WERI-Rb-1 (cell line): ENCODE results near the gene SMIM5.
"Not testable (repeated sequence)": the region's sequence is repeated elsewhere in the genome, so short reads cannot be mapped to it uniquely, and the experiment has no call there.

Source experiments
- DNase-seq: peaks from one replicate; pipeline ENCODE4 v3.0.0-alpha.2; 2020
- H3K27ac ChIP-seq: fragments of 250-450 bp; sonication (Bioruptor Pico); 2 replicates; pipeline ENCODE4 v1.5.1; 2020; ENCODE audit warnings: mild to moderate bottlenecking, moderate library complexity
- H3K27me3 ChIP-seq: fragments of 250-450 bp; sonication (Bioruptor Pico); 2 replicates; pipeline ENCODE4 v1.5.1; 2021; ENCODE audit warnings: mild to moderate bottlenecking, low read depth, moderate library complexity; ENCODE audit not compliant: insufficient read depth, severe bottlenecking
- H3K36me3 ChIP-seq: fragments of 250-450 bp; sonication (Bioruptor Pico); 2 replicates; pipeline ENCODE4 v1.5.1; 2020; ENCODE audit warnings: mild to moderate bottlenecking, moderate library complexity
- H3K4me3 ChIP-seq: 2 replicates; pipeline ENCODE4 v1.5.1; 2011; ENCODE audit warnings: low read depth, mild to moderate bottlenecking, control low read depth, low read length
- H3K9me3 ChIP-seq: fragments of 250-450 bp; sonication (Bioruptor Pico); 2 replicates; pipeline ENCODE4 v1.5.1; 2021; ENCODE audit warnings: mild to moderate bottlenecking, moderate library complexity; ENCODE audit not compliant: severe bottlenecking
- CTCF ChIP-seq: IDR thresholded peaks from 2 replicates; pipeline ENCODE4 v1.5.1; 2011; ENCODE audit warnings: low read depth, mild to moderate bottlenecking, control low read depth, inconsistent platforms, low read length

SMIM5 gene

GRCh38 chr17:75589919-75590303 is 43.3 kb upstream of the SMIM5 start:
- TF ChIP-seq CTCF = no peak
- H3K27me3 ChIP-seq = no peaks in the 10 kb centered on the region
- no peaks in the 10 kb centered on the region for H3K36me3 ChIP-seq
- H3K9me3 ChIP-seq = no peaks in the 10 kb centered on the region
- no peak for DNase-seq
- peak overlapping the region; percentile 59 for H3K4me3 ChIP-seq
- H3K27ac ChIP-seq = peak overlapping the region; percentile 77

DNA sequence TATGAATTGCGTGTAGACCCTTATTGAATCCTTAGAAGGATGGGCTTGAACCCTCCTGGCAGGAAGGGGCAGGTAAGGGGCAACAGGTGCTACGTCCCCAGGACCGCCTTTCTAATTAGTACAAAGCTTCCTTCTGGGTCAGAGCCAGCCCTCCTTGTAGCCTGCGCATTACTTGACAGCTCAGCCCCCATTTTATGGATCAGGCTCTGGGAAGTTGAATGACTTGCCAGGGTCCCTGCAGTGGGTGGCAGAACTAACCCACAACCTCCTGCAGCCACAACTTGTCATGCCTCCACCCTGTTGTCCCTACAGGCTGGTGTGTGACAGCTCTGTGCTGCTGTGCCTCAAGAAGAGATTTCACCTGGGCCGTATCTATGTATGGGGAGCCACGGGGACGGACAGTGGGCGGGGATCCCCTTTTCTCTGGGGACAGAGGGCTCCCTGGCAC is 42.9 kb upstream of the SMIM5 start:
- no peak overlapping the region for H3K27ac ChIP-seq
- no peak overlapping the region for H3K4me3 ChIP-seq
- TF ChIP-seq CTCF = no peak

DNA sequence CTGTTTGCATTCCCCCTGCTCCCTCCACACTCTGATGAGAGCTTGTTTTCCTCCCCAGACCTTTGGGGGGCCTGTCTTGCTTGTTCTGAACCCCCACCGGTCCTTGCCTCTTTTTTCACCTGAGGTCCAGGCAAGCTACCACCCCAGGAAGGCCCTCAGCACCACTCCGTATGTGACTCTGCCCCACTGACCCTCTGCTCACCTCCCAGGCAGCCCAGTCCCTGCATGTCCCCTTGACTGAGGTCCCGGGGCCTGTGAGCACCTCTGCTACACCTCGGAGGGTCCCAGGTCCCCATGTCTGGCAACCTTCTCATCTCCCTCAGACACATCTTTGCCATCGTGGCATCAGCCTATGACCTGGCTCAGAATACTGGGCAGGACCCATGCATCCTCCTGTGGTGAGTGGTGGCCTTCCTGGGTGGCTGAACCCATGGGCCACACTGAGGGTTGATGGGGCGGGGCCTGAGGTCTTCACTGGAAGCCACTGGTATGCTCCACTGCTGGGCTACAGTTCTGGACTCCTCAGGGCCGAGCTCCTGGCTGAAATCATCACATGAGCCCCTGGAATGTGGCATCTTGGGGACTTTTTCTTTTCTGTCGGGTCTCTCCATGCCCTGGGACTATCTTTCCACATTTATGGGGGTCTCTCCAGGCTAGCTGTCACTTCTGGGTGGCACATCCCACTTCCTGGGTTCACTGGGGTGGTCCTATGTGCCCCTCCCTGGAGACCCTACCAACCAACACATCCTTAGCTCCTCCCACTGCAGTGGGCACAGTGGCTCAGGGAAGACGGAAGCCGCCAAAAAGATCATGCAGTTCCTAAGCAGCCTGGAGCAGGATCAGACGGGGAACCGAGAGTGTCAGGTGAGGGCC is 42.1 kb upstream of the SMIM5 start:
- Histone ChIP-seq H3K27me3 (no peaks in the 10 kb centered on the region), H3K4me3 (no peak overlapping the region), H3K36me3 (no peaks in the 10 kb centered on the region), H3K27ac (no peak overlapping the region), H3K9me3 (no peaks in the 10 kb centered on the region)
- no peak for TF ChIP-seq CTCF
- DNase-seq = no peak

More for the DNA sequence above, 42.9 kb upstream of the SMIM5 start:
- no peaks in the 10 kb centered on the region for H3K27me3 ChIP-seq
- no peaks in the 10 kb centered on the region for H3K9me3 ChIP-seq
- no peaks in the 10 kb centered on the region for H3K36me3 ChIP-seq
- no peak for DNase-seq

GRCh38 chr17:75591722-75592302 is 41.4 kb upstream of the SMIM5 start:
- Histone ChIP-seq H3K4me3 (no peak overlapping the region), H3K36me3 (no peaks in the 10 kb centered on the region), H3K27me3 (no peaks in the 10 kb centered on the region), H3K27ac (no peak overlapping the region), H3K9me3 (no peaks in the 10 kb centered on the region)
- DNase-seq = no peak
- TF ChIP-seq CTCF = 0 out of 2 replicates have a peak, but pooled peaks have one; percentile 10

DNA sequence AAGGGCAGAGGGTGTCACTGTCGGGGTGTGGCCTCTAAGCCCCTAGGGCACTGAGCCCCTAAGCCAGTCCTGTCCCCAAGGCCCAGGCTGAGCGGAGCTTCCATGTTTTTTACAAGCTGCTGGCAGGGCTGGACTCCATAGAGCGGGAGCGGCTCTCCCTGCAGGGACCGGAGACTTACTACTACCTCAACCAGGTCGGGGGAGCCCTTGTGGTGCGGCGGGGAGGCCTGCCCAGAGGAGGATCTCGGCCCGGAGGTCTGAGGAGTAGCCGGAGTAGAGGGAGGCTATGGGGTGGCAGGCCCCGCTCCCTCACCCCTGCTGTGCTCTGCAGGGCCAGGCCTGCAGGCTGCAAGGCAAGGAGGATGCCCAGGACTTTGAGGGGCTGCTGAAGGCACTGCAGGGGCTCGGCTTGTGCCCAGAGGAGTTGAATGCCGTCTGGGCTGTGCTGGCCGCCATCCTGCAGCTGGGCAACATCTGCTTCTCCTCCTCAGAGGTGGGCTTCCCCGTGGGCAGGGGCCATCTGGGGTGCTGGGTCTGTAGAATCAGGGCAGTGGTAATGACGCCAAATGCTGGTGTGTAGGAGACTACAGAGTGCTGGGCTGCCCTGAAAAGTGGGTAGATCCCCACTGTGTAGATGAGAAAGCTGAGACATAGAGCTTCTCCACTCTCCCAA is 40.8 kb upstream of the SMIM5 start:
- no peaks in the 10 kb centered on the region for H3K27me3 ChIP-seq
- H3K27ac ChIP-seq = no peak overlapping the region
- no peak for DNase-seq

DNA sequence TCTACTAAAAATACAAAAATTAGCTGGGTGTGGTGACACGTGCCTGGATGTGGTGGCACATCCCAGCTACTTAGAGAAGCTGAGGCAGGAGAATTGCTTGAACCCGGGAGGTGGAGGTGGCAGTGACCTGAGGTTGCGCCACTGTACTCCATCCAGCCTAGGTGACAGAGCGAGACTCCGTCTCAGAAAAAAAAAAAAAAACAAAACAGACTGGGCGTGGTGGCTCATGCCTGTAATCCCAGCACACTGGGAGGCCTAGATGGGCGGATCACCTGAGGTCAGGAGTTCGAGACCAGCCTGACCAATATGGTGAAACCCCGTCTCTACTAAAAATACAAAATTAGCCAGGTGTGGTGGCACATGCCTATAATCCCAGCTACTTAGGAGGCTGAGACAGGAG is 39.8 kb upstream of the SMIM5 start:
- H3K36me3 ChIP-seq, DNase-seq, H3K27me3 ChIP-seq: not testable (repeated sequence)

More for the DNA sequence above, 40.8 kb upstream of the SMIM5 start:
- H3K4me3 ChIP-seq = no peak overlapping the region
- no peaks in the 10 kb centered on the region for H3K9me3 ChIP-seq
- H3K36me3 ChIP-seq = no peaks in the 10 kb centered on the region
- TF ChIP-seq CTCF = no peak

More for the DNA sequence above, 39.8 kb upstream of the SMIM5 start:
- H3K27ac ChIP-seq, H3K4me3 ChIP-seq, H3K9me3 ChIP-seq: not testable (repeated sequence)
